SHP77 treated with DMSO at 0.1 percent for 48 hours (cell line): ENCODE measurements around the gene SYNJ2.
"Not testable (repeated sequence)": the region's sequence is repeated elsewhere in the genome, so short reads cannot be mapped to it uniquely, and the experiment has no call there.

Source experiments
- DNase-seq: peaks from one replicate; lab custom pipeline; 2025; lab: John Stamatoyannopoulos, UW

Gene SYNJ2

GRCh38 chr6:157956171-157956730 lies 25.4 kb upstream of the SYNJ2 start:
- no peak for DNase-seq

GRCh38 chr6:157959451-157960227 lies 22.0 kb upstream of the SYNJ2 start:
- no peak for DNase-seq

GRCh38 chr6:157961153-157961831 lies 20.4 kb upstream of the SYNJ2 start:
- DNase-seq: no peak

- DNase-seq: no peak
Measured at GRCh38 chr6:157961832-157962575, 19.7 kb upstream of the SYNJ2 start.

GRCh38 chr6:157962601-157963302 lies 18.9 kb upstream of the SYNJ2 start:
- no peak for DNase-seq

GRCh38 chr6:157964100-157964499 lies 17.6 kb upstream of the SYNJ2 start:
- DNase-seq: no peak

GRCh38 chr6:157965387-157965786 lies 16.3 kb upstream of the SYNJ2 start:
- no peak for DNase-seq

GRCh38 chr6:157966589-157966977 lies 15.1 kb upstream of the SYNJ2 start:
- no peak for DNase-seq

GRCh38 chr6:157967020-157967419 lies 14.6 kb upstream of the SYNJ2 start:
- no peak for DNase-seq

- DNase-seq: no peak
Measured at GRCh38 chr6:157967486-157967885, 14.2 kb upstream of the SYNJ2 start.

- not testable (repeated sequence) for DNase-seq
Measured at GRCh38 chr6:157972177-157972576, 9.5 kb upstream of the SYNJ2 start.

- no peak for DNase-seq
Measured at GRCh38 chr6:157974341-157974894, 7.2 kb upstream of the SYNJ2 start.

- DNase-seq: no peak
Measured at GRCh38 chr6:157974967-157975366, 6.7 kb upstream of the SYNJ2 start.

GRCh38 chr6:157975456-157975855 lies 6.2 kb upstream of the SYNJ2 start:
- DNase-seq: no peak

GRCh38 chr6:157976345-157977175 lies 5.1 kb upstream of the SYNJ2 start:
- DNase-seq: no peak

- no peak for DNase-seq
Measured at GRCh38 chr6:157977176-157977804, 4.4 kb upstream of the SYNJ2 start.

GRCh38 chr6:157978021-157978783 lies 3.5 kb upstream of the SYNJ2 start:
- DNase-seq: no peak

GRCh38 chr6:157980288-157981131 lies 1.2 kb upstream of the SYNJ2 start:
- no peak for DNase-seq

GRCh38 chr6:157981132-157981394 lies 600 bp upstream of the SYNJ2 start:
- no peak for DNase-seq
